HCT116 (cell line): Measurements from ENCODE around the gene RNASEH2B. TPM values are rescaled to one million over a fixed set of nuclear protein-coding genes. Genes with fewer than 3 reads are reported as not detected.

Experiments
- ATAC-seq: fragments of 200-7000 bp; cut with Tn5 transposase; 2 replicates; pipeline ENCODE4 v1.9.1; 2020; ENCODE audit warnings: mild to moderate bottlenecking, moderate library complexity
- BruUV-seq: library from RNA; stranded (reverse); fragments of 400-500 nt; replicated peaks from 2 replicates; lab custom pipeline; 2021; lab: Mats Ljungman, UMichigan
- CTCF ChIA-PET: fragments of 300-600 bp; sonication (Branson Sonifier 250); formaldehyde crosslinking; loops from one replicate; lab custom pipeline; 2021; ENCODE audit warnings: antibody characterized with exemption; lab: Charles Lee
- POLR2A ChIA-PET: fragments of 300-600, 350-600 bp; sonication (Branson Sonifier 250); formaldehyde crosslinking; loops from one replicate; lab custom pipeline; 2021; ENCODE audit warnings: antibody characterized with exemption; lab: Charles Lee
- RAD21 ChIA-PET, 2 experiments: fragments of 300-600 bp; sonication (Branson Sonifier 250); formaldehyde crosslinking; loops; one replicate each; lab custom pipeline; 2023; ENCODE audit warnings: low total read pairs in 2 of 2; ENCODE audit not compliant: uncharacterized antibody in 2 of 2, unreplicated experiment in 2 of 2, low non-redundant PET in 1 of 2; lab: Charles Lee
- DNase-seq: peaks from one replicate; pipeline ENCODE4 v3.0.0-alpha.2; 2010; ENCODE audit warnings: low read depth, low spot score
- H2AFZ ChIP-seq: fragments of 200-600 bp; shearing (Covaris generic), sonication (generic); 2 replicates; pipeline ENCODE4 v1.6.1; 2017; ENCODE audit warnings: low read depth, mixed run types, mixed read lengths, antibody characterized with exemption, low read length; ENCODE audit not compliant: poor library complexity, severe bottlenecking
- H3K27ac ChIP-seq: 2 replicates; pipeline ENCODE4 v1.5.1; 2012; ENCODE audit warnings: low read depth, low read length
- H3K27me3 ChIP-seq: fragments of 200-600 bp; sonication (generic); 2 replicates; pipeline ENCODE4 v1.6.1; 2016; ENCODE audit warnings: mixed run types, low read length, mixed read lengths; ENCODE audit not compliant: insufficient read depth
- H3K36me3 ChIP-seq, 2 experiments: fragments of 200-500 bp in 1 of 2; fragments of 200-600 bp in 1 of 2; sonication (Bioruptor generic) in 1 of 2; sonication (generic) in 1 of 2; 2 replicates each; pipeline versions ENCODE4 v1.5.1 to v1.6.1; 2014 to 2016; ENCODE audit warnings: low read length in 2 of 2, inconsistent platforms in 1 of 2, mixed read lengths in 1 of 2, mixed run types in 1 of 2; ENCODE audit not compliant: insufficient read depth in 2 of 2, control insufficient read depth in 1 of 2
- H3K4me1 ChIP-seq, 2 experiments: fragments of 200-600 bp in 1 of 2; sonication (generic) in 1 of 2; 2 replicates each; pipeline versions ENCODE4 v1.5.1 to v1.6.1; 2012 to 2017; ENCODE audit warnings: low read length in 2 of 2, inconsistent platforms in 1 of 2, mild to moderate bottlenecking in 1 of 2, mixed read lengths in 1 of 2, mixed run types in 1 of 2, moderate library complexity in 1 of 2; ENCODE audit not compliant: insufficient read depth in 2 of 2, control insufficient read depth in 1 of 2
- H3K4me2 ChIP-seq: fragments of 200-600 bp; sonication (generic); 2 replicates; pipeline ENCODE4 v1.6.1; 2017; ENCODE audit warnings: mixed run types, low read length, mixed read lengths
- H3K4me3 ChIP-seq, 2 experiments: fragments of 200-600 bp in 1 of 2; sonication (generic) in 1 of 2; replicated peaks in 1 of 2; 2 replicates each; pipeline ENCODE4 v1.5.1; 2011 to 2016; ENCODE audit warnings: low read length in 2 of 2, control low read depth in 1 of 2, low read depth in 1 of 2, mild to moderate bottlenecking in 1 of 2, mixed read lengths in 1 of 2, mixed run types in 1 of 2
- H3K79me2 ChIP-seq: fragments of 200-600 bp; sonication (generic); 2 replicates; pipeline ENCODE4 v1.6.1; 2017; ENCODE audit warnings: mild to moderate bottlenecking, mixed run types, low read length, moderate library complexity, mixed read lengths; ENCODE audit not compliant: insufficient read depth
- H3K9ac ChIP-seq: fragments of 200-600 bp; sonication (generic); 2 replicates; pipeline ENCODE4 v1.6.1; 2016; ENCODE audit warnings: low read length, mixed read lengths
- H3K9me2 ChIP-seq: fragments of 200-600 bp; sonication (generic), shearing (Covaris generic); 2 replicates; pipeline ENCODE4 v1.6.1; 2017; ENCODE audit warnings: mixed run types, mild to moderate bottlenecking, moderate library complexity; ENCODE audit not compliant: insufficient read depth
- H3K9me3 ChIP-seq, 2 experiments: fragments of 200-500 bp in 1 of 2; fragments of 200-600 bp in 1 of 2; sonication (Bioruptor generic) in 1 of 2; sonication (generic) in 1 of 2; 2 replicates each; pipeline ENCODE4 v1.6.1; 2014 to 2017; ENCODE audit warnings: low read length in 2 of 2, mixed read lengths in 2 of 2, inconsistent platforms in 1 of 2, low read depth in 1 of 2, mild to moderate bottlenecking in 1 of 2, mixed run types in 1 of 2, moderate library complexity in 1 of 2; ENCODE audit not compliant: control insufficient read depth in 1 of 2, insufficient read depth in 1 of 2
- H4K20me1 ChIP-seq: fragments of 200-600 bp; sonication (generic), shearing (Covaris generic); 2 replicates; pipeline ENCODE4 v1.6.1; 2017; ENCODE audit warnings: mixed run types, mild to moderate bottlenecking, moderate library complexity; ENCODE audit not compliant: insufficient read depth
- CEBPB ChIP-seq: IDR thresholded peaks from 2 replicates; pipeline ENCODE4 v1.6.1; 2012; ENCODE audit warnings: low read depth
- EZH2 ChIP-seq: fragments of 200-600 bp; sonication (generic); IDR thresholded peaks from 2 replicates; pipeline ENCODE4 v1.6.1; 2017; ENCODE audit warnings: antibody characterized with exemption, mixed run types
- EZH2phosphoT487 ChIP-seq: fragments of 200-600 bp; IDR thresholded peaks from 2 replicates; pipeline ENCODE4 v1.6.1; 2018; ENCODE audit warnings: antibody characterized with exemption, borderline replicate concordance
- FOSL1 ChIP-seq: IDR thresholded peaks from 2 replicates; pipeline ENCODE4 v1.6.1; 2012; ENCODE audit warnings: low read depth
- POLR2A ChIP-seq: IDR thresholded peaks from 2 replicates; pipeline ENCODE4 v1.7.0; 2011; ENCODE audit warnings: borderline replicate concordance; ENCODE audit not compliant: insufficient read depth, insufficient read length; ENCODE audit errors: extremely low read depth
- RAD21 ChIP-seq: IDR thresholded peaks from 2 replicates; pipeline ENCODE4 v1.6.1; 2012; ENCODE audit warnings: low read depth, mild to moderate bottlenecking
- REST ChIP-seq: IDR thresholded peaks from 2 replicates; pipeline ENCODE4 v1.6.1; 2012; ENCODE audit warnings: low read depth
- SP1 ChIP-seq: IDR thresholded peaks from 2 replicates; pipeline ENCODE4 v1.6.1; 2012; ENCODE audit warnings: low read depth
- TCF7L2 ChIP-seq: IDR thresholded peaks from 2 replicates; pipeline ENCODE4 v1.7.0; 2011; ENCODE audit warnings: borderline replicate concordance, inconsistent platforms; ENCODE audit not compliant: insufficient read depth, insufficient read length; ENCODE audit errors: extremely low read depth
- ZNF274 ChIP-seq: fragments of 200-500 bp; sonication (Bioruptor generic); IDR thresholded peaks from 2 replicates; pipeline ENCODE4 v1.6.1; 2014; ENCODE audit warnings: mild to moderate bottlenecking, low read depth, low read length, inconsistent platforms
- intact Hi-C: fragments of 100-400 bp; cut with micrococcal nuclease; formaldehyde crosslinking; loops from 2 replicates; pipeline ENCODE4 v1.10.0; 2022
- total RNA-seq: library from RNA; stranded (reverse); gene quantifications from one replicate; pipeline ENCODE4 v1.2.1, GENCODE V29; 2021; ENCODE audit not compliant: unreplicated experiment

The RNASEH2B gene
- total RNA-seq, 1 experiment from 2014 or later = 41.3 TPM

DNA sequence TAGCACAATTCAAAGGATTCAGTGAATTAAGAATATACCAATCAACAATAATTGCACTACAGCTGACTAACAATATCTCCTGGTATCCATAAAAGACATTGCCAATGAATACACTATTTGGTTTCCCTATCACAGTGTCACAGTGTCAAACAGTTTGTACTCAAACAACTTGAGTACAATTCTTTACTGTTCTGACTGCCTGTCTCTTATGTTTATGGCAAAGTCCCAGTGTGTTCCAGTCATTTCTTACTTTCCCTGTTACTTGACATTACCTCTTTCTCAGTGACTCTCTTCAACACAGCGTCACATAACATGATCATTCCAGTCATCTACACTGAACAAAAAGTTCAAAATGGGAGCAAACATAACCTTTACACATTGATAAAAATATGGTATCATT, 21.2 kb upstream of the RNASEH2B start:
- POLR2A ChIA-PET = no interaction called here
- no TSS peak for BruUV-seq
- Histone ChIP-seq H3K9me3 (no peaks in the 10 kb centered on the region), H3K4me3 (no peak overlapping the region), H3K4me2 (no peak overlapping the region), H2AFZ (no peak overlapping the region), H3K27ac (no peak overlapping the region), H3K36me3 (no peaks in the 10 kb centered on the region), H3K9me2 (no peaks in the 10 kb centered on the region), H3K9ac (no peak overlapping the region), H3K27me3 (no peaks in the 10 kb centered on the region), H3K4me1 (no peaks in the 10 kb centered on the region), H3K79me2 (no peaks in the 10 kb centered on the region), H4K20me1 (no peaks in the 10 kb centered on the region)
- no peak for ATAC-seq
- no peak for DNase-seq
- intact Hi-C loops = no loop called here
- RAD21 ChIA-PET = no interaction called here
- TF ChIP-seq EZH2phosphoT487 = no peak
- no peak for TF ChIP-seq SP1
- no peak for TF ChIP-seq REST
- no peak for TF ChIP-seq FOSL1
- no peak for TF ChIP-seq CEBPB
- TF ChIP-seq TCF7L2 = no peak
- TF ChIP-seq RAD21 = no peak
- no peak for TF ChIP-seq ZNF274
- TF ChIP-seq EZH2 = no peak
- no peak for TF ChIP-seq POLR2A
- CTCF ChIA-PET = no interaction called here
